IMR-90 (cell line): ENCODE measurements around the gene PLEKHA4.

Source experiments
- BHLHE40 ChIP-seq: fragments of 150-350 bp; IDR thresholded peaks from 2 replicates; pipeline ENCODE4 v1.6.1; 2016; ENCODE audit warnings: mild to moderate bottlenecking, low read depth, low read length
- CEBPB ChIP-seq: IDR thresholded peaks from 2 replicates; pipeline ENCODE4 v1.6.1; 2012; ENCODE audit warnings: low read depth, low read length, improper control_type of control experiment
- CHD1 ChIP-seq: IDR thresholded peaks from 2 replicates; pipeline ENCODE4 v1.6.1; 2012; ENCODE audit warnings: low read depth, low read length, improper control_type of control experiment
- CTCF ChIP-seq: conservative IDR thresholded peaks from 2 replicates; pipeline ENCODE4 v1.5.1; 2012; ENCODE audit warnings: mild to moderate bottlenecking, low read depth, low read length, improper control_type of control experiment
- ELK1 ChIP-seq: fragments of 150-350 bp; IDR thresholded peaks from 2 replicates; pipeline ENCODE4 v1.6.1; 2016; ENCODE audit warnings: low read depth, mild to moderate bottlenecking, low read length, moderate library complexity, borderline replicate concordance
- FOS ChIP-seq: fragments of 150-350 bp; IDR thresholded peaks from 2 replicates; pipeline ENCODE4 v1.6.1; 2016; ENCODE audit warnings: low read depth, low read length
- MAFK ChIP-seq: IDR thresholded peaks from 2 replicates; pipeline ENCODE4 v1.6.1; 2012; ENCODE audit warnings: low read depth, low read length, improper control_type of control experiment
- MAZ ChIP-seq: IDR thresholded peaks from 2 replicates; pipeline ENCODE4 v1.6.1; 2012; ENCODE audit warnings: low read depth, mild to moderate bottlenecking, low read length, improper control_type of control experiment, moderate library complexity, borderline replicate concordance
- POLR2A ChIP-seq: IDR thresholded peaks from 2 replicates; pipeline ENCODE4 v1.6.1; 2012; ENCODE audit warnings: mild to moderate bottlenecking, low read depth, low read length
- RAD21 ChIP-seq: IDR thresholded peaks from 2 replicates; pipeline ENCODE4 v1.6.1; 2012; ENCODE audit warnings: low read length, improper control_type of control experiment
- RCOR1 ChIP-seq: IDR thresholded peaks from 2 replicates; pipeline ENCODE4 v1.6.1; 2012; ENCODE audit warnings: mild to moderate bottlenecking, low read length, improper control_type of control experiment; ENCODE audit not compliant: insufficient replicate concordance
- RFX5 ChIP-seq: IDR thresholded peaks from 2 replicates; pipeline ENCODE4 v1.8.0; 2012; ENCODE audit warnings: low read depth, mild to moderate bottlenecking, low read length, moderate library complexity
- SMC3 ChIP-seq: fragments of 150-350 bp; IDR thresholded peaks from 2 replicates; pipeline ENCODE4 v1.6.1; 2016; ENCODE audit warnings: low read depth, mild to moderate bottlenecking, antibody characterized with exemption, low read length, moderate library complexity
- USF2 ChIP-seq: fragments of 150-350 bp; IDR thresholded peaks from 2 replicates; pipeline ENCODE4 v1.6.1; 2017; ENCODE audit warnings: mild to moderate bottlenecking, antibody characterized with exemption, low read length, low read depth

- TF ChIP-seq CHD1 (no peak), ELK1 (no peak), POLR2A (no peak), CTCF (no peak), SMC3 (no peak), RFX5 (no peak), CEBPB (no peak), BHLHE40 (no peak), USF2 (no peak), MAZ (no peak), RCOR1 (no peak), FOS (no peak), MAFK (no peak), RAD21 (no peak)
These were observed 58.3 kb downstream of the PLEKHA4 start for GRCh38 chr19:48810151-48810550.
